Endothelial cell of umbilical vein (primary cell): ENCODE measurements around the gene CRYBG2. TPM values are rescaled to one million over a fixed set of nuclear protein-coding genes. Genes with fewer than 3 reads are reported as not detected.

Experiments
- BruUV-seq: library from RNA; stranded (reverse); fragments of 400-500 nt; replicated peaks from 2 replicates; lab custom pipeline; 2021; lab: Mats Ljungman, UMichigan
- CTCF ChIA-PET: fragments of 300-600, 350-600 bp; sonication (Branson Sonifier 250); formaldehyde crosslinking; loops from one replicate; lab custom pipeline; 2021; ENCODE audit warnings: antibody characterized with exemption, inconsistent platforms; lab: Charles Lee
- POLR2A ChIA-PET: fragments of 300-600, 350-600 bp; sonication (Branson Sonifier 250); formaldehyde crosslinking; loops from one replicate; lab custom pipeline; 2021; ENCODE audit warnings: antibody characterized with exemption, inconsistent platforms; lab: Charles Lee
- DNase-seq: peaks from one replicate; pipeline ENCODE4 v3.0.0-alpha.2; 2011; ENCODE audit warnings: low read depth, low spot score
- FAIRE-seq: peaks from 2 replicates; lab custom pipeline; 2011; peaks lifted over from hg19 to GRCh38; lab: Jason Lieb, UNC
- H2AFZ ChIP-seq: 2 replicates; pipeline ENCODE4 v1.6.0; 2012; ENCODE audit warnings: low read depth, low read length, control low read depth, inconsistent platforms
- H3K27ac ChIP-seq: 2 replicates; pipeline ENCODE4 v1.5.1; 2011; ENCODE audit warnings: low read depth, mild to moderate bottlenecking, control low read depth, low read length, moderate library complexity; ENCODE audit not compliant: insufficient read depth
- H3K27me3 ChIP-seq, 2 experiments: 2 replicates each; pipeline versions ENCODE4 v1.6.0 to v1.6.1; 2011; ENCODE audit warnings: low read length in 2 of 2, mixed read lengths in 1 of 2; ENCODE audit not compliant: control insufficient read depth in 2 of 2, insufficient read depth in 2 of 2
- H3K36me3 ChIP-seq, 2 experiments: 2 replicates in 1 of 2; 3 replicates in 1 of 2; pipeline ENCODE4 v1.5.1; 2011; ENCODE audit warnings: low read length in 2 of 2, mild to moderate bottlenecking in 1 of 2, moderate library complexity in 1 of 2; ENCODE audit not compliant: control insufficient read depth in 2 of 2, insufficient read depth in 2 of 2; ENCODE audit errors: extremely low read depth in 1 of 2
- H3K4me1 ChIP-seq: 3 replicates; pipeline ENCODE4 v1.5.1; 2011; ENCODE audit warnings: mild to moderate bottlenecking, low read length; ENCODE audit not compliant: control insufficient read depth, insufficient read depth; ENCODE audit errors: extremely low read depth
- H3K4me2 ChIP-seq: 2 replicates; pipeline ENCODE4 v1.6.1; 2011; ENCODE audit warnings: low read length, control low read depth, mixed read lengths; ENCODE audit not compliant: insufficient read depth
- H3K4me3 ChIP-seq, 3 experiments: fragments of 200-600 bp in 1 of 3; sonication (generic), shearing (Covaris generic) in 1 of 3; replicated peaks in 1 of 3; 2 replicates each; pipeline ENCODE4 v1.5.1; 2011 to 2016; ENCODE audit warnings: control low read depth in 3 of 3, low read length in 3 of 3, mild to moderate bottlenecking in 2 of 3, inconsistent platforms in 1 of 3, low read depth in 1 of 3, moderate library complexity in 1 of 3; ENCODE audit not compliant: insufficient read depth in 1 of 3
- H3K79me2 ChIP-seq: 2 replicates; pipeline ENCODE4 v1.6.0; 2012; ENCODE audit warnings: low read length, inconsistent platforms; ENCODE audit not compliant: control insufficient read depth, insufficient read depth
- H3K9ac ChIP-seq: replicated peaks from 2 replicates; pipeline ENCODE3; 2011; ENCODE audit warnings: low read length, control low read depth; ENCODE audit not compliant: insufficient read depth; ENCODE audit errors: extremely low read depth
- H3K9me1 ChIP-seq: replicated peaks from 3 replicates; pipeline ENCODE4 v1.6.0; 2011; ENCODE audit warnings: mild to moderate bottlenecking, low read length; ENCODE audit not compliant: control insufficient read depth, insufficient read depth; ENCODE audit errors: extremely low read depth
- H3K9me3 ChIP-seq: replicated peaks from 2 replicates; pipeline ENCODE4 v1.5.1; 2012; ENCODE audit warnings: low read length, inconsistent platforms; ENCODE audit not compliant: control insufficient read depth, insufficient read depth
- H4K20me1 ChIP-seq: replicated peaks from 2 replicates; pipeline ENCODE3; 2011; ENCODE audit warnings: mild to moderate bottlenecking, low read length; ENCODE audit not compliant: control insufficient read depth, insufficient read depth; ENCODE audit errors: extremely low read depth
- CTCF ChIP-seq, 2 donors: IDR thresholded peaks; 1 replicate in 1 of 2; 2 replicates in 1 of 2; pipeline ENCODE4 v1.5.1; 2011; ENCODE audit warnings: low read length in 2 of 2, mild to moderate bottlenecking in 2 of 2, moderate library complexity in 2 of 2, control low read depth in 1 of 2, inconsistent platforms in 1 of 2, low read depth in 1 of 2; ENCODE audit not compliant: insufficient read depth in 1 of 2; ENCODE audit errors: extremely low read depth in 1 of 2
- EZH2 ChIP-seq: IDR thresholded peaks from 2 replicates; pipeline ENCODE4 v1.6.1; 2012; ENCODE audit warnings: borderline replicate concordance, low read depth, mild to moderate bottlenecking, moderate library complexity, low read length, inconsistent platforms; ENCODE audit not compliant: severe bottlenecking
- FOS ChIP-seq: IDR thresholded peaks from 2 replicates; pipeline ENCODE4 v1.6.1; 2011; ENCODE audit warnings: mild to moderate bottlenecking, low read length, moderate library complexity, borderline replicate concordance; ENCODE audit not compliant: insufficient read depth
- GATA2 ChIP-seq: IDR thresholded peaks from 2 replicates; pipeline ENCODE4 v1.7.0; 2011; ENCODE audit warnings: low read depth, mild to moderate bottlenecking, moderate library complexity, mixed read lengths, low read length; ENCODE audit not compliant: insufficient read length, insufficient read depth
- JUN ChIP-seq: IDR thresholded peaks from 2 replicates; pipeline ENCODE4 v1.6.1; 2011; ENCODE audit warnings: borderline replicate concordance, low read depth; ENCODE audit not compliant: insufficient read length, insufficient read depth
- MAX ChIP-seq: IDR thresholded peaks from 2 replicates; pipeline ENCODE4 v1.6.1; 2011; ENCODE audit not compliant: insufficient read depth, insufficient read length
- MYC ChIP-seq: IDR thresholded peaks from one replicate; pipeline ENCODE4 v1.6.1; 2011; ENCODE audit warnings: mild to moderate bottlenecking, low read depth, low read length
- POLR2A ChIP-seq: IDR thresholded peaks from 2 replicates; pipeline ENCODE4 v1.6.1; 2012; ENCODE audit warnings: low read depth, mild to moderate bottlenecking, control low read depth, low read length
- POLR2AphosphoS5 ChIP-seq: IDR thresholded peaks from 2 replicates; pipeline ENCODE4 v1.6.1; 2012; ENCODE audit warnings: low read depth, mild to moderate bottlenecking, control low read depth, low read length, moderate library complexity; ENCODE audit not compliant: insufficient read depth
- dilution Hi-C: fragments of 300-500 bp; cut with MboI; formaldehyde crosslinking; loops from one replicate; pipeline ENCODE4 v1.15.0; 2019; ENCODE audit warnings: low sequenced_read_pairs; ENCODE audit not compliant: extremely low pct_ligation_motif_present
- intact Hi-C: fragments of 100-400 bp; cut with micrococcal nuclease; formaldehyde crosslinking; loops from one replicate; pipeline ENCODE4 v1.10.0; 2022
- polyA plus RNA-seq, 4 experiments: library from polyadenylated mRNA; depleted of rRNA in 3 of 4; stranded (reverse) in 3 of 4; unstranded in 1 of 4; fragments of >200 nt; gene quantifications; 2 replicates each; pipeline versions ENCODE4 v1.2.1 to v1.2.3, GENCODE V29; 2011 to 2012; ENCODE audit warnings: missing spikeins in 1 of 4
- total RNA-seq: library from RNA; stranded (reverse); gene quantifications from 2 replicates; pipeline ENCODE4 v1.2.3, GENCODE V29; 2021

CRYBG2 gene
- total and polyA plus RNA-seq, 2 donors (not counting 3 experiments of a cell fraction or from before 2014, with no cell fraction given): not detected

DNA sequence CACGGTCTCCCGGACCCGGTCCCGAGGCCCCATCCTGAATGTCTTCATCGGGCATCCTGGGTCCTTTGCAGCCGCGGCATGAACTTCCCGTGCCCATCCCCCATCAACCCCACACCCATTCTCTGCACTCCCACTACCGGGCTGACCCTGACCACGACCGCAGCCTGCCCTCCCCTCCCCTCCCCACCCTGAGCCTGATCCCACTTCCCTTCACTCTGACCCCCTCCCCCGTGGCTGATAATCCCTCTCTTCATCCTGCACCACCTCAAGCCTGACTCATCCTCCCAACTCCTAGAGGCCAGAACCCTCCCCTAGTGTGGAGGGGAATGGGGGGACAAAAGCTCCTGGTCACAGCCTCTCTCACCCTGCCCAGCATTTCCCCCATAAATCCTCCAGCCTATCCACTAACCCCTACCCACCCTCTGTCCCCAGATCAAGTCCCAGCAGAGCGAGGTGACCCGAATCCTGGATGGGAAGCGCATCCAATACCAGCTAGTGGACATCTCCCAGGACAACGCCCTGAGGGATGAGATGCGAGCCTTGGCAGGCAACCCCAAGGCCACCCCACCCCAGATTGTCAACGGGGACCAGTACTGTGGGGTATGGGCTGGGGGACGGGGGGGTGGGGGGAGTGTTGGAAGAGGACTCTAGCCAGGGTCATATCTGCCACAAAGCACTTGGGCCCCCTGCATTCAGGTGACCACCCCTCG, 73.4 kb downstream of the CRYBG2 start:
- Histone ChIP-seq H3K27me3 (no peaks in the 10 kb centered on the region), H4K20me1 (no peaks in the 10 kb centered on the region), H3K4me1 (peaks cover 54% of the 10 kb centered on the region), H2AFZ (no peak overlapping the region), H3K4me2 (peak overlapping the region; percentile 74), H3K9me1 (no peaks in the 10 kb centered on the region), H3K4me3 (peak overlapping the region; percentile 54 to 95 (median 69)), H3K36me3 (peaks cover 3 to 10% of the 10 kb centered on the region in 2 experiments), H3K27ac (peak overlapping the region; percentile 82), H3K9ac (peak overlapping the region; percentile 82), H3K79me2 (peaks cover 31% of the 10 kb centered on the region), H3K9me3 (no peaks in the 10 kb centered on the region)
- FAIRE-seq: peak; percentile 50
- ChIA-PET CTCF (interaction anchor here (1.2 to 9.1 kb wide), 6 partner anchors 8 to 176 kb away, joined by 4 to 132 read pairs (median 8); partner anchors contain the start of genes CD52, CEP85 and ZNF593), POLR2A (no interaction called here)
- peak; percentile 15 for DNase-seq
- dilution Hi-C loops: no loop called here
- no TSS peak for BruUV-seq
- intact Hi-C loops: loop anchor here (1.0 kb wide), 1 partner anchor 26 kb away; the partner anchor contains the start of gene UBXN11
- TF ChIP-seq MYC: no peak
- no peak for TF ChIP-seq POLR2AphosphoS5
- TF ChIP-seq GATA2: no peak
- no peak for TF ChIP-seq MAX
- TF ChIP-seq EZH2: no peak
- TF ChIP-seq CTCF (IDR thresholded peaks at IDR 0.05; ENCODE audit: extremely low read depth in 1 of 2, insufficient read depth in 1 of 2, low read depth in 1 of 2, low read length in 2 of 2): no peak
- no peak for TF ChIP-seq POLR2A
- TF ChIP-seq FOS: no peak
- no peak for TF ChIP-seq JUN
